IgD-negative memory B cell (primary cell): ENCODE results near the gene RTN4R. TPM values are rescaled to one million over a fixed set of nuclear protein-coding genes. Genes with fewer than 3 reads are reported as not detected.
A peak's percentile ranks its signal among the peaks of the same experiment; 100 is the strongest.
"Not testable (repeated sequence)": the region's sequence is repeated elsewhere in the genome, so short reads cannot be mapped to it uniquely, and the experiment has no call there.

Experiments
- H3K27ac Mint-ChIP-seq, 3 donors: one replicate each; pipeline ENCODE4 v1.8.0; 2020 to 2022; ENCODE audit warnings: mild to moderate bottlenecking in 3 of 3, mixed read lengths in 3 of 3, moderate library complexity in 1 of 3
- H3K27me3 Mint-ChIP-seq: one replicate; pipeline ENCODE4 v1.8.0; 2021; ENCODE audit warnings: mixed read lengths
- H3K36me3 Mint-ChIP-seq: one replicate; pipeline ENCODE4 v1.8.0; 2020; ENCODE audit warnings: mild to moderate bottlenecking, mixed read lengths
- H3K4me1 Mint-ChIP-seq, 3 donors: one replicate each; pipeline ENCODE4 v1.8.0; 2020 to 2022; ENCODE audit warnings: mixed read lengths in 3 of 3, mild to moderate bottlenecking in 1 of 3
- H3K4me3 Mint-ChIP-seq, 4 donors: one replicate each; pipeline ENCODE4 v1.8.0; 2020 to 2022; ENCODE audit warnings: mild to moderate bottlenecking in 4 of 4, mixed read lengths in 4 of 4, moderate library complexity in 3 of 4
- H3K9me3 Mint-ChIP-seq, 3 donors: one replicate each; pipeline ENCODE4 v1.8.0; 2020 to 2021; ENCODE audit warnings: mixed read lengths in 3 of 3, mild to moderate bottlenecking in 1 of 3
- polyA plus RNA-seq: library from polyadenylated mRNA; unstranded; fragments of 300-500 nt; fragmentation: Illumina TruSeq; gene quantifications from one replicate; pipeline ENCODE4 v1.2.3, GENCODE V29; 2021

RTN4R gene
- polyA plus RNA-seq, 1 donor from 2014 or later: not detected

DNA sequence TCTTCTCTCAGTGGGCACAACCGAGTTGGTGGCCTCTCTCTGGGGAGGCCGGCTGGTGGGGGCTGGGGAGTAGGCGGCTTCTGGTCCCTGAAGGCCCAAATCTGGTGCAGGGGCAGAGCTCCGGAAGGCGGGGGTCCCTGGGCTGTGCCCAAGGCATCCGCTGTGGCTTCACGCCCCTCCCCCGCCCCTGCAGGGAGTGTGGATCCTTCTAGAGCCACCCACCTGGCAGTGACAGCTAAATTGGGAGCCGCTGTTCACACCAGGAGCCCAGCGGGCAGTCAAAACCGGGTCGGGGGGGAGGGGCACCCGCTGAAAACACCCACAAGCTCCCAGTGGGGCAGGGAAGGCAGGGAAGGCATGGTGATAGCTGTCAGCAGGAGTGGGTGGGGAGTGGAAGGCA, 4.6 kb upstream of the RTN4R start:
- H3K27ac Mint-ChIP-seq: no peak overlapping the region
- no peaks in the 10 kb centered on the region for H3K36me3 Mint-ChIP-seq
- H3K4me3 Mint-ChIP-seq: no peak overlapping the region
- no peaks in the 10 kb centered on the region for H3K27me3 Mint-ChIP-seq
- no peaks in the 10 kb centered on the region for H3K4me1 Mint-ChIP-seq
- no peaks in the 10 kb centered on the region for H3K9me3 Mint-ChIP-seq

DNA sequence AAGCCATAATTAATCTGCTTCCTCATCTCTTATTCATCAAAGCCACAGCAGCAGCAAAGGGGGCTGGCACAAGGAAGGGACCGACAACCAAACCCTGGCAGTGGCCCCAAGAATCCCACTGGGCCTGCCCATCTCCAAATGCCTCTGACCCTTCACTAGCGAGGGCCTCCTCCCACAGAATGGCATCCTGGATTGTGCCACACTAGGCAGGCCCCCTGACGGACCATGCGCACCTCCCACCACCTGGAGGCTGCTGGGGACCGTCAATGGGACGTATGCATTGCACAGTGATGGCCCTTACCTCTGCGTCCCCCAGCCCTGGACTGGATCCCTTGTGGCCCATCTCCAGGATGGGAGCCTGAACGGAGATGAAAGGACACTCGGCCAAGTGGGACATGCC, 4.1 kb upstream of the RTN4R start:
- H3K36me3 Mint-ChIP-seq: no peaks in the 10 kb centered on the region
- H3K27ac Mint-ChIP-seq: no peak overlapping the region
- no peak overlapping the region for H3K4me3 Mint-ChIP-seq
- H3K4me1 Mint-ChIP-seq: no peaks in the 10 kb centered on the region
- H3K9me3 Mint-ChIP-seq: no peaks in the 10 kb centered on the region
- no peaks in the 10 kb centered on the region for H3K27me3 Mint-ChIP-seq

DNA sequence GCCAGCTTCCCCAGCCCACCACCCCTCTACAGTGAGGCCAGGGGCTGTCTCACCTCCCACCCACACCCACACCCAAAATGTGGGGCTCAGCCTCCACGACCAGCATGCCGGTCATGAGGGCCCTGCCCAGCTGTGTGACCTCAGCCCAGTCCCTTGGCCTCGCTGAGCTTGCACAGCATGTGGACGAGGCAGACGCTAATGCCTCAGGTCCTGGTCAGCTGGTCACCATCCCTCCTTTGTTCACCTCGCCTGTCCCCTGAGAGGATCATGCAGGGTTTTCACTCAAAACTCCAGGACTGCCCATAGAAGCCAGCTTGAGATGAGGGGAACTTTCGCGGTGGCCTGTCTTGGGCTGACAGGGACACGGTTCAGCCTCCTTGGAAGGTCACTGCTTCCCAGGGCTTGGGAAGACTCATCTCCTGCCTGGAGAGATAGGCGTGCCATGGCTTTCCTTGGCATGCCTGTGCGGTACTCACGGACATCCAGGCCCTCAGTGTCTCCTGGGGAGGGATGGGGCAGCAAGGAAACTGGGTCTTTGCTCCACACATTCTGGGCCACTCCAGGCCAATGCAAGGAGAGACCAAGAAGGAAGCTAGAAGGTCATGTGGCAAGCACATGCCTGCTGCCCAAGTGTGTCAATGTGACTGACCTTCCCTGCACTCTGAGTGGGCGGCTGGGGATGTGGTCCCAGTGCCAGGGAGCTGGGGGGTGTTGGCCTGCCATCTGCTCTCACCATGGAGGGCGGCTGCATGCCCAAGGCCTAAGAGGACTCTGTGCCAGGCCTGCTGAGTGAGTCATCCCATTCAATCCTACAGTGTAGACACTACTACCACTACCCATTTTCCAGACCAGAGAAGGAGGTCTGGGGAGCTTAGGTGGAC, 3.2 kb upstream of the RTN4R start:
- Mint-ChIP-seq H3K9me3 (no peaks in the 10 kb centered on the region), H3K4me3 (no peak overlapping the region), H3K4me1 (peaks cover 0 to 2% (median 0%) of the 10 kb centered on the region in 3 donors), H3K36me3 (no peaks in the 10 kb centered on the region), H3K27ac (no peak overlapping the region), H3K27me3 (peaks cover 3% of the 10 kb centered on the region)

DNA sequence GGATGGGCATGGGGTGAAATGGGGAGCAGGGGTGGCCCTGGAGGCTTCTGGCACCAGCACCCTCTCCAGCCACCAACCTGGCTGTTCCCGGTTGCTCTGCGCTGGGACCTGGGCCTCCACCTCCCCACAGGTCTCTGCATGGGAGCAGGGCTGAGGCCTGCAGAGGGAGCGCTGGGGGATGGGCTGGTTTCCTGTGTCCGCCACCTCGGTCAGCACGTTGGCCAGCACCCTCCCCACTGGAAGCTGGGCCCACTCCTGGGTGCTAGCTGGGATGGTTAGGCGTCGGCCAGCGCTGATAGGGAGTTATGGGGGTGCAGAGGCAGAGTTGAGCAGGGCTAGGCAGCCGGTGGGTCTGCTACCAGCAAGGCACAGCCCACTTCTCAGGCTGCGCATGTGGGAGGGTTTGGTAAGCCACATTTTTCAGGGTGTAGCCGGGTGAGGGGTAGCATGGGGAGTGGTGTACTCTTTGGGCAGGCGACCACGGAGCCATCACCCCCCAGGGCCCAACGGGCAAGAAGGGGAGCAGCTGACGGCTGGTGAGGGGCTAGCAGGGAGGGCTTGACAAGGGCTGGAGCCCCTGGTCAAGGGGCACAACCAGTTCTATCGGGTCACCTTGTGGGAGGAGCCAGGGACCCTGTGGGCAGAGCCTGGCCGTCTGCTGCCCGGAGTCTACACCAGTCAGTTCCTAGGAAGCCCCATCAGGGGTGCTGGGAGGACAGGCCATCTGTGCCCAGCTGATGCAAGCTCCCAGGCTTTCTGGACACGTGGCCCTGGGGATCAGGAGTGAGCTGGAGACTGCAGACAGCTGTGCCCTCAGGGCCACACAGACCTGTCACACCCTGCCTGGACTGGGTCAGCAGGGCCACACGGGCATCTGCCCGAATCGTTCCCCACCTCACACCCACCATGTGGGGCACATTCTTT, 2.3 kb upstream of the RTN4R start:
- not testable (repeated sequence) for H3K4me3 Mint-ChIP-seq, H3K9me3 Mint-ChIP-seq, H3K36me3 Mint-ChIP-seq, H3K27me3 Mint-ChIP-seq, H3K4me1 Mint-ChIP-seq, H3K27ac Mint-ChIP-seq

DNA sequence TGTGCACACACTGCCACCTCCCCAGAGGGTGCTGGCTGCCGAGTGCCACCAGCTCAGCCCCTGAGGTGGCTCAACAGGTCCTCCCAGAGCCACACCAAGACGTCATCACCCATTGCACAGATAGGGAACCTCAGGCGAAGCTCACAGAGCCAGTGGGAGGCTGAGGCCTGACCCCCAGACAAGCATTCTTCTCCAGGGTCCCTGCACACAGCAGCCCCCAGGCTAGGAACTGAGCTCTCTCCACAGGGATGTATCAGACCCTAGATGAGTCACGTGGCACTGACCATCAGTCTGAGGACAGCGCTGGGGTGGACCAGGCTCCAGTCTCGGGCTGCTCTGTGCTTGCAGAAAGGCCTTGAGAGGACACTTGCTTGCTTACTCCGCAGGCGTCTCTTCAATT, 1.6 kb upstream of the RTN4R start:
- peak overlapping the region in 1 of 4 donors; percentile 32 for H3K4me3 Mint-ChIP-seq
- H3K27ac Mint-ChIP-seq, H3K9me3 Mint-ChIP-seq, H3K27me3 Mint-ChIP-seq, H3K4me1 Mint-ChIP-seq, H3K36me3 Mint-ChIP-seq: not testable (repeated sequence)

DNA sequence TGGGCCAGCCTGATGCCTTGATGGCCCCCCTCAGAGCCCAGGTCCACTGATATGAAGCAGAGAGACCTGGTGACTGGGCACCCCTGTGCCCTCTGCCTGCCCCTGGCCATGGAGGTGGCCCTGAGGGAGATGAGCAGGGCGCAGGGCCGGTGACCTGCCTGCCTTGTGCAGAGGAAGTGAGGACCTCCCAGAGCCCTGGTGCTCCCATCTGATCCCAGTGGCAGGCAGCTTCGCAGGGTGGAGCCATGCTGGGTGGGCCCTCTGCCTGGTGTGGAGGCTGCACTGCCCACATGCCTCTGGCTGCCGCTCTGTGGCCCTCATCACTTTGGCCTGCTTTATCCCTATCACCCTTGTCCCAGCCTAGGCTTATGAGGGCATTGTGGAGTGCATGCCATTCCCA, 1.1 kb upstream of the RTN4R start:
- H3K4me3 Mint-ChIP-seq, H3K27ac Mint-ChIP-seq, H3K27me3 Mint-ChIP-seq, H3K9me3 Mint-ChIP-seq, H3K4me1 Mint-ChIP-seq, H3K36me3 Mint-ChIP-seq: not testable (repeated sequence)

DNA sequence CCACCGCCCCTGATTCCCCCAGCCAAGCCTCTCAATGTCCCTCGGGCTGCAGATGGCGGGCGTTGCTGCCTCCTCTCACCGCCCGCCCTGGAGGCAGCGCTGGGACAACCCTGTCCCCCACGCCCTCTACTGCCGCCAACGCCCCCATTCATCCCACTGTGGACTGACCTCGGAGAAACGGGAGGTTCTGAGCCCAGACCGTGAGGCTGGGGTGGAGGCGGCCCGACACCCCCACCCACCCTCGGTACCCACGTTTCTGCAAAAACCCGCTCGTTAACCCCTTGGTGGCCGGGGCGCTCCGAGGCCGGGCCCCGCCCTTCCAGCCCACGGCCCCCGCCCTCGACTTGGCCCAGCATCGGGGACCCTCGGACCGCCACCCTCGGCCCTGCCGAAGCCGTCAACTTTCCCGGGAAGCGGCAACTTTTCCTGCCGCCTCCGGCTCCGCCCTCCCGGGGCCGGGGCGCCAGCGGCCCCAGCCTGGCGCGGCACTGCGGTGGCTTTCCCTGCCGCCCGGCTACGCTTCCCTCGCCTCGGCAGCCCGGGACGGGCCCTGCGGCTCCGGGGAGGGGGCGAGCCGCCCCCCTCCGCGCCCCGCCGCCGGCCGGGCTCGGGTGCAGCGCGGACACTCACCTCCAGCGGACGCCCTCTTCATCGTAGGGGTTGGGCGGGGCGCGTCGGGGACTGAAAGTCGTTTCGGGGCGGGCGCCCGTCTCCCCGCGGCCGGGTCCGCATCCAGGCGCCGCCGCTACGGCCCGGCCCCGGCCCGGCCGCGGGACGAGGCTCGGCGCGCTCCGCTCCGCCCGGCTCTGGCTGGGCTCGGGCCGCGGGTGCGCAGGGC, 458 bp downstream of the RTN4R start:
- Mint-ChIP-seq H3K27ac (no peak overlapping the region), H3K4me1 (peaks cover 0 to 2% (median 0%) of the 10 kb centered on the region in 3 donors), H3K36me3 (no peaks in the 10 kb centered on the region), H3K27me3 (peaks cover 3% of the 10 kb centered on the region), H3K4me3 (peak overlapping the region in 1 of 4 donors; percentile 68), H3K9me3 (no peaks in the 10 kb centered on the region)

DNA sequence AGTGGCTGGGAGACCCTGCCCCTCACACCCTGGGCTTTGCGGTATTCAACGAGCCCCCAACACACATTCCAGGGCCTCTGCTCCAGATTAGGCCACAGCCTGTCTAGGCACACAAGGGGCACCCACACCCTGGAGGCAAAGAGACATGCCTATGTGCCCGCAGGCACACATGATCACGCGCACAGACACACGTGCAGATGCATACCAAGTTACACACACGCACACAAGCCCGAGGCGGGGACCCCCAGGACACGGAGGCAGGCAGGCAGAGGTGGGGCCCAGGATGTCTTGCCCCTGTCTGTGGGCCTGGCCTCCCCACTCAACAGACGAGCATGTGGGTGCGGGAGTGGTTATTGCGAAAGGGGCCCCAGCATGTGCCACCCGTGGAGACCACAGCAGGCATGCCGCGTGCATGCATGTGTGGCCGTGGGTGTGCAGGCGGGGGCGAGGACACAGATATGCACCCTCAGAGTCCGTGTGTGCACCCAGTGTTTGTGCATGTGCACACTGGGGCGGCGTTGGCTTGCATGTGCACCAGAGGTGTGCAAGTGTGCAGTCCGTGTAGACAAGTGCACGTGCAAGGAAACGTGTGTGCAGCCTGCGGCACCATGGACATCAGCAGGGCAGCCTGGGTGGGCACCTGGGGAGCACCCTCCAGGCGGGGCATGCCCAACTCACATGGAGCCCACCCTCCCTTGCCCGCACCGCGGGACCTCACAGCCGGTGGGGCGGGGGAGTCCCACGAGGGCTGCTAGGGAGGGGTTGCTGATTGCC, 1.3 kb downstream of the RTN4R start:
- not testable (repeated sequence) for H3K27me3 Mint-ChIP-seq, H3K27ac Mint-ChIP-seq, H3K9me3 Mint-ChIP-seq, H3K36me3 Mint-ChIP-seq, H3K4me1 Mint-ChIP-seq
- H3K4me3 Mint-ChIP-seq: peak overlapping the region; percentile 52 to 84 (median 66)

DNA sequence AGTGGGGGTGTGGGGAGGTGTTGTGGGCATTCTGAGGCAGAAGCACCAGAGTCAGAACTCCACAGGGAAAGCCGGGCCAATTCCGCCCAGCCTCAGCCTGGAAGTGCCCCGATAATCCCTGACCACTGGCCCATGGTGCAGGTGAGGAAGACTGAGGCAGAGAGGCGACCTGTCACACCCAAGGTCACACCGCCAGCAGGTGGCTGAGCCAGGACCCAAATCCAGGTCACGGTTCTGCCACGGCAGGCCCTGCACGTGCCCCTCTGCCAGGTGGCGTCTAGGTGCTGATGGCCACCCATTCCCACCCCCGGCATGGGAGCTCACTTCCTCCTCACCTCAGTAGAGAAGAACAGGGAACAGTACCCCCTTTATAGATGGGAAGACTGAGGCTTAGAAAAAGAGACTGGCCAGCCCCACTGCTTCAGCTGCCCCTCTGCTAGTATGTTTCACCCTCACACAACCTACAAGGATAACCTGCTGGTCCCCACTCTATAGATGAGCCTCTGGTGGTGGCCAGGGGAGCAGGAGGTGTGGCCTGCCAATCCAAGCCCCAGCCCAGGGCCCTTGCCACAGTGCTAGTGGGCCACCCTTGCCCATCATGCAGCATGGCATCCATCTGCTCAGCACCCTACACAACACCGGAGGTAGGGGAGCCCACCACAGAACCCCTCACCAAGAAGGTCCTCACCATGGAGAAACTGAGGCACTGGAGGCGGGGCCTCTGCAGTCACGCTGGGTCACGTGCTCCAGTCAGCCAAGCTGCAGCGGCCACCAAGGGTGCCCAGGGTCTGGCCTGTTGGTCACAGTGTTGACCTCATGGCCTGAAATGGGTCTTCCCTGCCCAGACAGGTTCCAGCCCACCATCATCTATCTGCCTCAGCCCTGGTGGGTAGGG, 2.1 kb downstream of the RTN4R start:
- H3K27ac Mint-ChIP-seq, H3K9me3 Mint-ChIP-seq, H3K4me1 Mint-ChIP-seq, H3K27me3 Mint-ChIP-seq, H3K36me3 Mint-ChIP-seq: not testable (repeated sequence)
- H3K4me3 Mint-ChIP-seq: peak overlapping the region; percentile 52 to 84 (median 60)

DNA sequence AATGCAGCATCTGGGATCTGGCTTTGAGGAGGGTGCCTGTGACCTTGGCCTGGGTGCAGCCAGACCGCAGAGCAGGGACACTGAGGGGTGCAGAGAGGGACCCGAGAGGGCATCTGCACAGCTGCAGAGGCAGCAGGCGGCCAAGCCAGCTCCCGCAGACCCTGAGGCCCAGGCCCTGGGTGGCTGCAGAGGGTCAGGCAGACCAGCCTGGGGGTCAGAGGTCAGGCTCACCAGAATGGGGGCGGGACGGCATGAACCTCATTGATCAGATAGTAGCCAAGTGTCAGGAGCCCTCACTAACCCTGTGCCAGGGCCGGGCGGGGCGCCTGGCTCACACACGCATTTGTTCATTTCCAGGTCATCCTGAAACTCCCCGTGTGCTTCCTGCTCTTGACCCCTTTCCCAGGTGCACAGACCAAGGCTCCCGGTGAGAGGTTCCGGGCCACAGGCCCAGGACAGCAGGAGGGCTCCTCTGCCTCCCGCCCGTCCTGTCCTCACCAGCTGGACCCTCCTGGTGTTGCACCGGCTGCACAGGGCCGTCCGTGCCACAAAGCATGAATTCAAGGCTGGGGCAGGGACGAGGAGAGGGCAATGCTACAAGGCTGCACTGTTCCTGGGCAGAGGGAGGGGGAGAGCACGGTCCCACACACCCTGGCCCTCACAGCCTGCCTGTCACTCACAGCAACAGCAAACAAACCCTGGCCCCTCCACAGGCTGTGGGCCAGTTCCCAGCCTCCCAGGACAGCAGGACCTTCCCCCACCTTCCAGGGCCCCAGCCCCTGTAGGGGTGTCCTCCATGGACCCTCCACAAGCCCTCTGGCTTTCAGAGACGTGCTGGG, 3.3 kb downstream of the RTN4R start:
- H3K27ac Mint-ChIP-seq: no peak overlapping the region
- peaks cover 0 to 2% (median 0%) of the 10 kb centered on the region in 3 donors for H3K4me1 Mint-ChIP-seq
- H3K36me3 Mint-ChIP-seq: no peaks in the 10 kb centered on the region
- peaks cover 3% of the 10 kb centered on the region for H3K27me3 Mint-ChIP-seq
- H3K4me3 Mint-ChIP-seq: peak overlapping the region in 2 of 4 donors; percentile 16 to 29
- no peaks in the 10 kb centered on the region for H3K9me3 Mint-ChIP-seq

DNA sequence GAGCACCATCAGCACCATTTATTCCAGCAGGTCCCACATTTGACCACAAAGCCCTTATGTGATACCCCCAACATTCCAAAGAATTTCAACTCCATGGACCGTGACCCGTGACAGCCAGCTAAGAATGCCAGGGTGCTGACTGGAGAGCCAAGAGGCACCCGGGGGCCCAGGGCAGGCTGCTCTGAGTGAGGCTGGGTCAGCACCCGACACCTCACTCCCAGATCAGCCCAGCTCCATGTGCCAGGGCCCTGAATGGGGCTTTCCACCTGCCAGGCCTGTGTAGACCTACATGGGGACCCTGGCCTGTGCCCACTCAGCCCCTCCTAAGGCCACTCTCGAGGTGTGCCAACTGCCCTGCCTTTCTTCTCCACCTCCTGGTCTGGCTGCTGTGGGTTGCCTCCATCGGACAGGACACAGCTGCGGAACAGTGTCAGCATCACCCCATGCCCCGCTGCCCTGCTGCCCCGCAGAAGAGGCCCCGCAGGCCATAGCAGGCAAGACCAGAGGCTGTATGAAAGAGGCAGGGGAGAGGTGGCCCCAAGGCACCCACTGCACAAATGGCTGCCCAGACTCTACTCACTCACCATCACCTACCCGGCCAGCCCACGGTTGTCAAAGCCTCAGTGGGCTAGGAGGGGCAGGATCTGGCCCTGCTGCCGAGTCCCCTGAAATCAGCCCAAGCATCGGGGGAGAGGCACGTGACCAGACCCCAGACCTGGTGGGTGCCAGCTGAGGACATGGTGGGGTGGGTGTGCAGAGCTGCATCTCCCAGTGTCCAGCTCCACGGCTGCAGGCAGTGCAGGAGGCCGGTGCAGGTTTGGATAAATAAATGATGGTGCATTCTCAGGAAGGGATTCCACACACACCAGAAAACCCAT, 4.5 kb downstream of the RTN4R start:
- H3K27ac Mint-ChIP-seq, H3K36me3 Mint-ChIP-seq, H3K27me3 Mint-ChIP-seq, H3K4me1 Mint-ChIP-seq, H3K9me3 Mint-ChIP-seq: not testable (repeated sequence)
- peak overlapping the region in 1 of 4 donors; percentile 16 for H3K4me3 Mint-ChIP-seq

DNA sequence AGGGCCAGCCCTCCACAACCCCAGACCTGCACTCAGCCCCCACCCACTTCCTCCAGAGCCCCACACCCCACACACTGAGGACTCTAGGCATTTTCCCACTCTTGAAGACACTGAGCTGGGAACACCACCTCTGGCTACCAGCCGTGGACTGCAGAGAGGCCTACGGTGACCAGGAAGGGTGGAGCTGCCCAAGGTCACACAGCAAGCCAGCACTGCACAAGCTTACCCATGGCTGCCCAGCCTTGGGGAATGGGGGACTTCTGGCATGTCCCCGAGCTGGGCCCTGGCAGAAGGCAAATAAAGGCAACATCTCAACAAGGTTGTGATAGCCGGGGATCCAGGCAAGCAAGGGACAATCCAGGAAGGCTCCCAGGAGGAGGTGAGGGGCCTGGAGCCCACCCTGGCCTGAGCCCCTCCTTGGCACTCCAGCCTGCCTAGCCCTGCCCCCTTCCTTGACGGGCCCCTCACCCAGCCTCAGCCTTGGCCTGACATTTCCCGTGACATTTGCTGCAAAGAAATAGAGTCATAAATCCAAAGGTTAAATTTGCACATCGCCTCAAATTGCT, 5.5 kb downstream of the RTN4R start:
- Mint-ChIP-seq H3K9me3 (peaks cover 0 to 1% (median 0%) of the 10 kb centered on the region in 3 donors), H3K27ac (no peak overlapping the region), H3K4me3 (no peak overlapping the region), H3K4me1 (peaks cover 0 to 4% (median 0%) of the 10 kb centered on the region in 3 donors), H3K27me3 (peaks cover 3% of the 10 kb centered on the region), H3K36me3 (no peaks in the 10 kb centered on the region)
